Fibroblast of mammary gland (primary cell): ENCODE data around the gene SIGLEC9.

ENCODE experiments used
- DNase-seq: peaks from one replicate; pipeline ENCODE4 v3.0.0-alpha.2; 2010; ENCODE audit warnings: low read depth
- H3K4me3 ChIP-seq: 2 replicates; pipeline ENCODE4 v1.5.1; 2011; ENCODE audit warnings: low read depth, mild to moderate bottlenecking, low read length, moderate library complexity; ENCODE audit not compliant: control insufficient read depth
- TF ChIP-seq, protein P1 (sequence below): conservative IDR thresholded peaks from 2 replicates; pipeline ENCODE4 v1.5.1; 2011; ENCODE audit warnings: low read depth, low read length, inconsistent platforms; ENCODE audit not compliant: control insufficient read depth, insufficient read depth

The SIGLEC9 gene

DNA sequence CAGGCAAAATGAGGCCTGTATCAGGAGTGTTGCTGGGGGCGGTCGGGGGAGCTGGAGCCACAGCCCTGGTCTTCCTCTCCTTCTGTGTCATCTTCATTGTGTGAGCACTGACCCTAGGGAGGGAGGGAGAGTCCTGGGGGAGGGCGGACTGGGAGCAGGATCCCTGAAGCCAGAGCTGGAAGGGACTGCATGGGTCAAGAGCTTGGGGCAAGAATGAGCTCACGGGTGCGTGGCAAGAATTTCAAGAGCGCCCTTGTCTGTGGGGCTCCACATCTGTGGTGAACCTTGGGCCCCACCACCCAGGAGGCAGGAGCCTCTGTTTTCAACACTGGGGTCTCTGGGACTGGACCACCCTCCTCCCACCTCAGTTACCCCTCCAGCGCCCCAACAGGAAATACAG lies 22.0 kb downstream of the SIGLEC9 start:
- peak; percentile 13 for DNase-seq
- H3K4me3 ChIP-seq, result no peak overlapping the region
- TF ChIP-seq, protein P1, sequence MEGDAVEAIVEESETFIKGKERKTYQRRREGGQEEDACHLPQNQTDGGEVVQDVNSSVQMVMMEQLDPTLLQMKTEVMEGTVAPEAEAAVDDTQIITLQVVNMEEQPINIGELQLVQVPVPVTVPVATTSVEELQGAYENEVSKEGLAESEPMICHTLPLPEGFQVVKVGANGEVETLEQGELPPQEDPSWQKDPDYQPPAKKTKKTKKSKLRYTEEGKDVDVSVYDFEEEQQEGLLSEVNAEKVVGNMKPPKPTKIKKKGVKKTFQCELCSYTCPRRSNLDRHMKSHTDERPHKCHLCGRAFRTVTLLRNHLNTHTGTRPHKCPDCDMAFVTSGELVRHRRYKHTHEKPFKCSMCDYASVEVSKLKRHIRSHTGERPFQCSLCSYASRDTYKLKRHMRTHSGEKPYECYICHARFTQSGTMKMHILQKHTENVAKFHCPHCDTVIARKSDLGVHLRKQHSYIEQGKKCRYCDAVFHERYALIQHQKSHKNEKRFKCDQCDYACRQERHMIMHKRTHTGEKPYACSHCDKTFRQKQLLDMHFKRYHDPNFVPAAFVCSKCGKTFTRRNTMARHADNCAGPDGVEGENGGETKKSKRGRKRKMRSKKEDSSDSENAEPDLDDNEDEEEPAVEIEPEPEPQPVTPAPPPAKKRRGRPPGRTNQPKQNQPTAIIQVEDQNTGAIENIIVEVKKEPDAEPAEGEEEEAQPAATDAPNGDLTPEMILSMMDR, result no peak

DNA sequence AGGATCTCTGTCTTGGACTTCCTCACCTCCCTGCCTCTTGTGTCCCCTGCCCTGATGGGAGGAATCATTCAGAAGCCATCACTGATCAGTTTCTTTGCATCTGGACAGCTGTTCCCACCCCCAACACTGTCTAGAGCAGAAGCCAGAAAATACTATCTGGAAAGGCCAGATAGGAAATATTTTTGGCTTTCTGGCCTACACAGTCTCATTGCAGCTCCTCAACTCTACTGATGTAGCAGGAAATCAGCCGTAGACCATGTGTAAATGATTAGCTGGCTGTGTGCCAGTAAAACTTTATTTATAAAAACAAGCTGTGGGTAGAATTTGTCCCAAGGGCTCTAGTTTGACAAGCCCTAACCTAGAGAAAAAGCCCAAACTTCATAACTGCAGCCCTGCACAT lies 23.0 kb downstream of the SIGLEC9 start:
- H3K4me3 ChIP-seq, result no peak overlapping the region
- TF ChIP-seq, protein P1, result no peak
- DNase-seq, result no peak

- H3K4me3 ChIP-seq, result no peak overlapping the region
- no peak for DNase-seq
- TF ChIP-seq, protein P1, result no peak
Observed at GRCh38 chr19:51148580-51148979, 23.9 kb downstream of the SIGLEC9 start.

DNA sequence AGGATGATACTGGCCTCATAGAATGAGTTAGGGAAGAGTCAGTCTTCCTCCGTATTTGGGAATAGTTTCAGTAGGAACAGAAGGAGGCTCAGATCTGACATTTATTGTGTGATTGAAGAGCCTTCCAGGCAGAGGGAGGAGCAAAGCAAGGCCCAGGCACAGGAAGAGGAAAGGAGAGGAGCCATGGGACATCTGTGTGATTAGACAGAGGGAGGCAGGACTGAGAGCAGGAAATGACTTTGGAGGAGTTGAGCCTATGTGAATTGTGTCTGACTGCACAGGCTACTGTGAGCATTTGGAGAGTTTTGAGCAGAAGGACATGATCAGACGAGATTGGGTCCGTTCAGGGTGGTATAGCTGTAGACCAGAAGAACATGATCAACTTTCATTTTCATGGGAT lies 25.9 kb downstream of the SIGLEC9 start:
- H3K4me3 ChIP-seq, result no peak overlapping the region
- TF ChIP-seq, protein P1, result no peak
- DNase-seq, result no peak

- H3K4me3 ChIP-seq, result no peak overlapping the region
- no peak for DNase-seq
- TF ChIP-seq, protein P1, result no peak
Observed at GRCh38 chr19:51156710-51157109, 32.0 kb downstream of the SIGLEC9 start.

GRCh38 chr19:51157265-51157664 lies 32.6 kb downstream of the SIGLEC9 start:
- DNase-seq, result no peak
- TF ChIP-seq, protein P1, result no peak
- H3K4me3 ChIP-seq, result no peak overlapping the region

DNA sequence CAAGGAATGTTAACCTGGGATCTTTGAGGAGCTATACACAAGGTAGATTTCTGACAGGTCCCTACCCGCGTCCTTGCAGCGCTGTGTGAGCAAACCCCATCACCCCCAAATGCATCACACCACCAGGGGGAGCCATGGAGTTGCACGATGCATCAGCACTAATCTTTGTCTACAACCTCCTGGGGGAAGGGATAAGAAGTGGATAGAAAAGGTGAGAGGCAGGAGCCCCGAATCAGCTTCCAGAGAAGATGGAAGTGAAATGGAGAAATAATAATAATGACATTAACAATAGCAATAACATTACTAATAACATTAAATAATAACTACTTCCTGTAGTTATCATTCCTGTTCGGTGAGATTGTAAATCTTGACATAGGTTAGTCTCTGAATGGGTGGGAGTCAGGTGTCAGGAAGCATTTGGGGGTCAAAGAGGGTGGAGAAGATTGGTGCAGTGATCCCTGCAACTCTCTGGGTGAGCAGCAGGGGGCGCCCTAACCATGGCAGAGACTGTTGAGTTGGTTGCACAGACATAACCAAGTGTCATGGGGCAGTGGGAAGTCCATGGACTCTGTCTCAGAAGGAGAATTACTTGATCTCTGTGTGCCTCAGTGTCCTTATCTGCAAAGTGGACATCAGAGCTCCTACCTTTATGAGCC lies 33.9 kb downstream of the SIGLEC9 start:
- peak; percentile 40 for DNase-seq
- no peak overlapping the region for H3K4me3 ChIP-seq
- TF ChIP-seq, protein P1, result peak; percentile 71
